ENCODE data around the gene ZNF740. TPM values are rescaled to one million over a fixed set of nuclear protein-coding genes. Genes with fewer than 3 reads are reported as not detected.

The ZNF740 gene
- total RNA-seq, 1 experiment from 2014 or later, result 49.7 TPM

GRCh38 chr12:53214221-53214620, 33.7 kb downstream of the ZNF740 start:
- H4K20me1 ChIP-seq (ENCODE audit: insufficient read depth), result no peaks in the 10 kb centered on the region
- H3K4me2 ChIP-seq (ENCODE audit: low read length), result no peak overlapping the region
- intact Hi-C loops (cut with micrococcal nuclease), result no loop called here
- ATAC-seq (no peak), DNase-seq (ENCODE audit: low read depth, low spot score) (no peak)
- peaks cover 33% of the 10 kb centered on the region for H3K79me2 ChIP-seq (ENCODE audit: insufficient read depth, low read length)
- TF ChIP-seq CEBPB (IDR thresholded peaks at IDR 0.05; ENCODE audit: low read depth) (no peak), CBX3 (IDR thresholded peaks at IDR 0.05; ENCODE audit: low read depth) (no peak), EGR1 (IDR thresholded peaks at IDR 0.05; ENCODE audit: low read depth) (no peak), SRF (IDR thresholded peaks at IDR 0.05; ENCODE audit: low read depth) (no peak)
- BruUV-seq (replicated peaks), result no TSS peak
- no peak overlapping the region for H3K9ac ChIP-seq (ENCODE audit: low read length)
- H3K9me3 ChIP-seq (ENCODE audit: control insufficient read depth in 1 of 2, insufficient read depth in 1 of 2, low read depth in 1 of 2, low read length in 2 of 2), result no peaks in the 10 kb centered on the region
- H3K4me3 ChIP-seq (replicated peaks in 1 of 2; ENCODE audit: low read depth in 1 of 2, low read length in 2 of 2), result no peak overlapping the region
- POLR2A ChIA-PET, result interaction anchor here (1.1 kb wide), 1 partner anchor 81 kb away, joined by 3 read pairs; the partner anchor contains the start of gene PFDN5
- RAD21 ChIA-PET (ENCODE audit: low non-redundant PET in 1 of 2, low total read pairs in 2 of 2, uncharacterized antibody in 2 of 2, unreplicated experiment in 2 of 2), result interaction anchor here (0.6 to 1.8 kb wide), 8 partner anchors 53 to 138 kb away, joined by 3 to 11 read pairs (median 4); partner anchors contain the start of genes AAAS (in 2 of the 2) and MYG1 (in 1 of the 2)
- peaks cover 11 to 27% of the 10 kb centered on the region in 2 experiments for H3K36me3 ChIP-seq (ENCODE audit: control insufficient read depth in 1 of 2, insufficient read depth in 2 of 2, low read length in 2 of 2)
- H2AFZ ChIP-seq (ENCODE audit: low read depth, low read length, poor library complexity, severe bottlenecking), result no peak overlapping the region
- H3K27me3 ChIP-seq (ENCODE audit: insufficient read depth, low read length), result no peaks in the 10 kb centered on the region
- H3K9me2 ChIP-seq (ENCODE audit: insufficient read depth), result no peaks in the 10 kb centered on the region
- CTCF ChIA-PET, result interaction anchor here (0.7 to 4.5 kb wide), 17 partner anchors 8 to 166 kb away, joined by 3 to 43 read pairs (median 5); partner anchors contain the start of genes AAAS, ESPL1, MYG1 and PFDN5
- no peak overlapping the region for H3K27ac ChIP-seq (ENCODE audit: low read depth, low read length)
- peaks cover 22 to 33% of the 10 kb centered on the region in 2 experiments for H3K4me1 ChIP-seq (ENCODE audit: control insufficient read depth in 1 of 2, insufficient read depth in 2 of 2, low read length in 2 of 2)

- DNase-seq (ENCODE audit: low read depth, low spot score) (no peak), ATAC-seq (no peak)
- POLR2A ChIA-PET, result no interaction called here
- H3K4me2 ChIP-seq (ENCODE audit: low read length), result no peak overlapping the region
- intact Hi-C loops (cut with micrococcal nuclease), result no loop called here
- H2AFZ ChIP-seq (ENCODE audit: low read depth, low read length, poor library complexity, severe bottlenecking), result no peak overlapping the region
- no peaks in the 10 kb centered on the region for H4K20me1 ChIP-seq (ENCODE audit: insufficient read depth)
- RAD21 ChIA-PET (ENCODE audit: low non-redundant PET in 1 of 2, low total read pairs in 2 of 2, uncharacterized antibody in 2 of 2, unreplicated experiment in 2 of 2), result interaction anchor here in 1 of 2 experiments (1.5 to 1.8 kb wide), 2 partner anchors 75 to 107 kb away, joined by 3 to 8 read pairs; partner anchors contain the start of gene AAAS
- peaks cover 11 to 27% of the 10 kb centered on the region in 2 experiments for H3K36me3 ChIP-seq (ENCODE audit: control insufficient read depth in 1 of 2, insufficient read depth in 2 of 2, low read length in 2 of 2)
- H3K27me3 ChIP-seq (ENCODE audit: insufficient read depth, low read length), result no peaks in the 10 kb centered on the region
- CTCF ChIA-PET, result interaction anchor here (0.8 to 4.5 kb wide), 13 partner anchors 8 to 136 kb away, joined by 3 to 43 read pairs (median 5); partner anchors contain the start of genes AAAS, ESPL1, PFDN5 and SPRYD3
- H3K9me2 ChIP-seq (ENCODE audit: insufficient read depth), result no peaks in the 10 kb centered on the region
- H3K79me2 ChIP-seq (ENCODE audit: insufficient read depth, low read length), result peaks cover 39% of the 10 kb centered on the region
- H3K9me3 ChIP-seq (ENCODE audit: control insufficient read depth in 1 of 2, insufficient read depth in 1 of 2, low read depth in 1 of 2, low read length in 2 of 2), result no peaks in the 10 kb centered on the region
- no peak overlapping the region for H3K27ac ChIP-seq (ENCODE audit: low read depth, low read length)
- peaks cover 22 to 36% of the 10 kb centered on the region in 2 experiments for H3K4me1 ChIP-seq (ENCODE audit: control insufficient read depth in 1 of 2, insufficient read depth in 2 of 2, low read length in 2 of 2)
- H3K9ac ChIP-seq (ENCODE audit: low read length), result no peak overlapping the region
- H3K4me3 ChIP-seq (replicated peaks in 1 of 2; ENCODE audit: low read depth in 1 of 2, low read length in 2 of 2), result no peak overlapping the region
- BruUV-seq (replicated peaks), result no TSS peak
- TF ChIP-seq YY1 (IDR thresholded peaks at IDR 0.05; ENCODE audit: extremely low read depth, insufficient replicate concordance, low read depth, low read length) (no peak), POLR2A (IDR thresholded peaks at IDR 0.05; ENCODE audit: borderline replicate concordance, extremely low read depth, insufficient read depth, insufficient read length) (no peak), FOSL1 (IDR thresholded peaks at IDR 0.05; ENCODE audit: low read depth) (no peak), SRF (IDR thresholded peaks at IDR 0.05; ENCODE audit: low read depth) (no peak), TCF7L2 (IDR thresholded peaks at IDR 0.05; ENCODE audit: borderline replicate concordance, extremely low read depth, insufficient read depth, insufficient read length) (no peak), EZH2 (IDR thresholded peaks at IDR 0.05) (no peak), SIN3A (IDR thresholded peaks at IDR 0.05; ENCODE audit: low read depth) (no peak), CTCF (IDR thresholded peaks at IDR 0.05 in 2 of 3, conservative IDR thresholded peaks at IDR 0.05 in 1 of 3; ENCODE audit: borderline replicate concordance in 1 of 3, insufficient read depth in 1 of 3, low read depth in 2 of 3, low read length in 2 of 3) (no peak), CBX3 (IDR thresholded peaks at IDR 0.05; ENCODE audit: low read depth) (no peak), POLR2AphosphoS5 (IDR thresholded peaks at IDR 0.05; ENCODE audit: low read depth, low read length) (no peak), SP1 (IDR thresholded peaks at IDR 0.05; ENCODE audit: low read depth) (no peak), ZBTB33 (IDR thresholded peaks at IDR 0.05; ENCODE audit: extremely low read depth, insufficient replicate concordance, low read length) (no peak), MAX (IDR thresholded peaks at IDR 0.05) (no peak)
These were observed 34.3 kb downstream of the ZNF740 start for GRCh38 chr12:53214687-53215455.
